Stimulated activated CD8-positive, alpha-beta memory T cell treated with anti-CD3 and anti-CD28 coated beads, Interleukin-4, amount 100 ng/mL, for 24 hours (primary cell): ENCODE results near the gene LRRC8D.
"Not testable (repeated sequence)": the region's sequence is repeated elsewhere in the genome, so short reads cannot be mapped to it uniquely, and the experiment has no call there.

ENCODE experiments used
- DNase-seq: peaks from one replicate; pipeline ENCODE4 v3.0.0-alpha.2; 2020; ENCODE audit warnings: low read depth

The LRRC8D gene

DNA sequence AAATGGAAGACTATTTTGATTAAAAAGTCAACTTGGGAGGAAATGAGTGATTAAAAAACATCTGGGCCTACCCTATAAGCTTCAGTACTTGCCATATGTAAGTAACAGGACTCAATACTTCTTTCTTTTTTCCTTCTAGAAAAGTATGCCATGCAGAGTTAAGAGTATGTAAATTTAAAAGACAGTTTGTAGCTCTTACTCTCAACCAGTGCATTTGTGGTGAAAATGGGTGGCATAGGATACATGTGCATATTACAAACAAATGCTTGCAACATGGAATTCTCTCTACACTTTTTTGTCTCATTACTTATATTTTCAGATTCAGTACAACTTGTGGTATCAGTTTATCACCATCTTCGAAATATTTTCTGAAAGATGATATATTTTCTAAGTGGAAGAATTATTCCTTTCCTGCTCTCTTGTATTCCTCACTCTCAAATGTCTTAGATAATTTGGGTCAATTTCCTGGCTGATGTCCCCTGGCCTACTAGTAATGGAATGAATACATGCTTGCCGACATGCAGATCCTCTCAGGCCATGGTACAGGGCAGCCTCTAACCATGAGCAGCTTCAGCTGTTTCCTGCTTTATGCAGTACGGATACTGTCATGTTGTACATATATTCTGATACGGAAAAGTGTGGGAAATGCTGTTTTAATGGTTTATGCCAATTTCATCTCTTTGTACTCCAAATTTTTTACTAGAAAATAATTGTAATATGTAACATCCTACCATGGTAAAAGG lies 92.7 kb downstream of the LRRC8D start:
- no peak for DNase-seq

DNA sequence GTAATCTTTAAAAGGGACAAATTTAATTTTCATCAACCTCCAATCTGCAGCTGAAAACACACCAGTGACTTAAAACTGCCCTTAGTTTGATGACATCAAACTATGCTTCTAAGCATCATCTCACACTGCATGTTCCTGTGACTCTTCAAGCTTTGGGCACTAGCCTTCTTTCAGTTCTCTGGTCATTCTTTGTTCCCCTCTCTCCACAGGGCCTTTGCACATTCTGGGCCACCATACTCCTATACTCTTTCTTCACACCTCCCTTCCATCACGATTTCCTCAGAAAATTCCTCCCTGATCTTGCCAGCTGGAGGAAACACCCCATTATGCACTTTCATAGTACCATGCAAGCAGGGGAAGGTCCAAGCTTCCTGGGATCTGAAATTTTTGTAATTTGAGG lies 96.5 kb downstream of the LRRC8D start:
- DNase-seq = no peak

DNA sequence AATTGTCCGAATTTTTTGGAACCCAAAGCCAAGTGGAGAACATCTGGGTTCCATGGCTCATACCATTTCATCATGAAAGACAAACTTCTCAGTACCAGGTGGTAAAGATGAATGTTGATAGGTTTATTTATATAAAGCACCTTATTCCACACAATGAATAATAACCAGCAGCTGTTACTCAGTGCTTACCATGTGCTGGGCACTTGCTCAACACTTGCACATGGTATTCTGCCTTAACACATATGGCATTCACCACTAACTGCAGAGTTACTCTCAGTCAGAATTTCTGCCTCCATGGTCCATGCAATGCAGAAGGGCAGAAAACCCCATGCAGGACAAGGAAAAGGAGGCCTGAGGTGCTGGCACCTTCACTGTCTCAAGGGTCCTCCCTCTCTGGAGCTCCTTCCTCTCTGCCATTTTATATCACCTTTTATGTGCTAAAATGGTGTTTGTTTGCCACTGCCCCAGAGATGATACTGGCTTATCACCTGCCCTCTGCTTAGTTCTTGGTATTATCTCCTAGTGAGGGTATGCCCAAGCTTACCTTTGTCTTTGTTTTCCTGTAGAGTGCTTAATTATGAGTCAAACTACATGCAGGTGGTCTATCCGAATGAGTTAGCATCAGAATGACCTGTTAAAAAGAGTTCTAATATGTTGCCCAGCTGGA lies 97.4 kb downstream of the LRRC8D start:
- DNase-seq = no peak

DNA sequence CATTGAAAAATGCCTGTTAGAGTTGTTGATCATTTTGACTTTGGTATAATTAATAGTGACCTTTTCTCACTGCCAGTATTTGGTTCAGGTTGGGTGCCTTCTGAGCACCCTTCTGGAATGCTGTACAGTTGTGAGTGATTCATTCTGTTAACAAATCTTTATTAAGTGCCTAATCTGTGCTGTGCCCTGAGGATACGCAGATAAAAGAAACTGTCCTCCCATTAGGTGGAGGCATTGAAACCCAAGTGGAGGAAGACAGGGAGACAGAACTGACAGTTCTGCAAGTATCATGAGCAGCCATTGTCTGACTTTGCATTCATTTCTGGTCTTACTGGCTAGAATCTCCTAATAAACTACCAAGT lies 97.9 kb downstream of the LRRC8D start:
- DNase-seq = no peak

DNA sequence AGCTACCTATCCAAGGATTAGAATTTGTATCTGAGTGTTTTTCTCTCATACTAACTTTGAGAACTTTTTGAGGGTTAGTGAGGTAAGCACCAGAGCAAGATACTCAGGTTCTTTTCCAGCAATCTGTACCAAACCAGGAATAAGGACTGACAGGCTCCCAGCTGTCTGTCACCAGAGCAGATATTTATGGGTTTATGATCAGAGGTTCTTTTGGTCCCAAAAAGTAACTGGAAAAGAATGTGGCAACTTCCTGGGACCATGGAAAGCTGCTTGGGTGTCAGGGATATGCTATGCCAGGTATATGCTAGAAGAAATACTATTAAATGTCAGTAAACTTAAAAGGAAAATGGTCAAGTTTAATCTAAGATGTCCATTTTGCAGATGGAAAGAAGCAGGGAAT lies 98.3 kb downstream of the LRRC8D start:
- no peak for DNase-seq

DNA sequence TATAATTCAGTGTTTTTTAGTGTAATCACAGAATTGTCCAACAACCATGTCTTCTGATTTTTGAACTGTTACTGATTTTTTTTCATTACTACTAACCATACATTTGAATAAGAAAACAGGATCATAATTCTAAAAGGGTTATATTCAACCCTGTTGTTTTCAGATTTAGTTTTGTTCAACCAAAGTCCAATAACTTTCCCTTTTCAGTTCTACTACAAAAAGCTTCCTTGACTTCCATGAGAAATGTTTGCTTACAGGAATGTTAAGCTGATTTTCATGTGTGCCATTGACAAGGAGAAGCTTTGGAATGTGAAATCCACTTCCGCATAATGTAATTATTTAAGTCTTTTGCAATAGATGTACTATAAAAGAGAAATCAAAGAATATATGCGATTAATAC lies 102.1 kb downstream of the LRRC8D start:
- DNase-seq = no peak

DNA sequence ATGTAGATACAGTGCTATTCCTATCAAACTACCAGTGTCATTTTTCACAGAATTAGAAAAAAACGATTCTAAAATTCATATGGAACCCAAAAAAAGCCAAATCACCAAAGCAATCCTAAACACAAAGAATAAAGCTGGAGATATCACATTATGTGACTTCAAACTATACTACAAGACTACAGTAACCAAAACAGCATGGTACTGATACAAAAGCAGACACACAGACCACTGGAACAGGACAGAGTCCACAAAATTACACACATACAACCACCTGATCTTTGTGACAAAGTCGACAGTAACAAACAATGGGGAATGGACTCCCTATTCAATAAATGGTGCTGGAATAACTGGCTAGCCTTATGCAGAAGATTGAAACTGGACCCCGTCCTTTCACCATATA lies 102.7 kb downstream of the LRRC8D start:
- DNase-seq = no peak

DNA sequence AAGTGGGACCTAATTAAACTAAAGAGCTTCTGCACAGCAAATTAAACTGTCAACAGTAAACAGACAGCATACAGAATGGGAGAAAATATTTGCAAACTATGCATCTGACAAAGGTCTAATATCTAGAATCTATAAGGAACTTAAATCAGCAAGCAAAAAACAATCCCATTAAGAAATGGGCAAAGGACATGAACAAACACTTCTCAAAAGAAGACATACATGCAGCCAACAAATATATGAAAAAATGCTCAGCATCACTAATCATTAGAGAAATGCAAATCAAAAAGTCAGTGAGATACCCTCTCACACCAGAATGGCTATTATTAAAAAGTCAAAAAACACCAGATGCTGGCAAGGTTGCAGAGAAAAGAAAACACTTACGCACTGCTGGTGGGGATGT lies 103.2 kb downstream of the LRRC8D start:
- not testable (repeated sequence) for DNase-seq

DNA sequence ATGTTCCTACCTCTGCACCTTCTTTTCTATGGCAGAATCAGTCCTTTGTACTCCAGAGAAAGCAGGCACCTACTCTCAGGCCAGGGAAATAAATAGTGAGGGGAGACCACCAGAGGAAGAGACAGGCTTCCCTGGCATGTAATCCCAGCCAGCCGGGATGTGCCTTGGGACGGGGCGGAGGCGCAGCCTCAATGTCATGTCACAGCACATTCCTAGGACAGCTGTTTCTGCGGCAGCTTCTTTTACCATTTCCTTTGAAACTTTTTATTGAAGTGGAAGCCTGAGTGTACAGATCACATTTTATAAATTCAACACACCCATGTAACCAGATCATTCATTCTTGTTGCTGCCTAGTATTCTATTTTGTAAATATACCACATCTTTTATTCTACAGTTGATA lies 106.2 kb downstream of the LRRC8D start:
- no peak for DNase-seq

DNA sequence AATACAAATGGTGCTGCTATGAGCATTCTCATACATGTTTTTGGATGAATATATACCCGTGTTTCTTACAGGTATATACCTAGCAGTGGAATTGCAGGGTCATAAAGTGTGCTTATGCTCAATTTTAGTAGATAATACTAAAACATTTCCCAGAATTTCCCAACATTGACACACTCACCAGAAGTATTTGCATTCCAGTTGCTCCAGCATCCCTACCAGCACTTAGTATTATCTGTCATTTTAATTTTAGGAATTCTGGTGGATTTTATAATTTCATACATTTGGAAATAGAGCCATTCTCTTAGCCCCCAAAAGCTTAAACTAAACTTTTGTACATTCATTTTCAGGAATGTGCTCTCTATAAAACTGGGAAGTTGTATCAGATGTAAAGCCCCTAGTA lies 106.6 kb downstream of the LRRC8D start:
- DNase-seq = no peak

DNA sequence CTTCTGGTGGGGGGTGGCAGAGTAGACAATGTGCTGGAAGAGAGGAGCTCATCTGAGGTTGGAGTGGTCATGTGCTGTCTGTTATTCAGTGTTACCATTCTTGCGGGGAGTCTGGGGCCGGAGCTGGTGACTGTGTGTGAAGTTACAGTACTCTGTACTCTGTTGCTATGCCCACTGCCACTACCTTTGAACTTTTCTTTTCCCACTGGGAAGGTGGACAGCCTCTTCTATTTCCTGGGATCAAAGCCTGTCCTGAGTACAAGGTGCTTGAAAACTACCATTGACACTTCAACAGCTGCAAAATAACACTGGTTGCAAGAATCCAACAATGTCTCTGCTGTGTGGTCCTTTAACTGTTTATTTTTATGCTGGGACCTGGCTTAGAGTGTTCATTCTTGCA lies 107.7 kb downstream of the LRRC8D start:
- DNase-seq = no peak

DNA sequence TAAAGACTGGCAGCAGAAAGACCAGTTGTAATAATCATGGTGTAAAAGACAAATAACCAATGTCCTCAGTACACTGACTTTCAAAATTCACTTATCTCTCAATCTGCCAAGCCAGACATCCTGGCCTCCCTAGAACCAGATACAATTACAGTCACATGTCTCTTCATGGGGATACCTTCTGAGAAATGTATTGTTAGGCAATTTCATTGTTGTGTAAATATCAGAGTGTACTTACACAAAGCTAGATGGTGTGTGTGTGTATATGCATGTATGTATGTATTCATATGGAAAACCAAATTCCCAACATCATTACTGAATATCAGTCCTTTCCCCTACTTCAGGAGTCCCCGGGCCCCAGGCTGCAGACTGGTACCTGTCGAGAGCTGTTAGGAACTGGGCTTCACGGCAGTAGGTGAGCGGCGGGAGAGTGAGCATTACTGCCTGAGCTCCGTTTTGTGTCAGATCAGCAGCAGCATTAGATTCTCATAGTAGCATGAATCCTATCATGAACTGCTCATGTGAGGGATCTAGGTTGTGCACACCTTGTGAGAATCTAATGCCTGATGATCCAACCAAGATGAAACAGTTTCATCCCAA lies 108.7 kb downstream of the LRRC8D start:
- DNase-seq = no peak

DNA sequence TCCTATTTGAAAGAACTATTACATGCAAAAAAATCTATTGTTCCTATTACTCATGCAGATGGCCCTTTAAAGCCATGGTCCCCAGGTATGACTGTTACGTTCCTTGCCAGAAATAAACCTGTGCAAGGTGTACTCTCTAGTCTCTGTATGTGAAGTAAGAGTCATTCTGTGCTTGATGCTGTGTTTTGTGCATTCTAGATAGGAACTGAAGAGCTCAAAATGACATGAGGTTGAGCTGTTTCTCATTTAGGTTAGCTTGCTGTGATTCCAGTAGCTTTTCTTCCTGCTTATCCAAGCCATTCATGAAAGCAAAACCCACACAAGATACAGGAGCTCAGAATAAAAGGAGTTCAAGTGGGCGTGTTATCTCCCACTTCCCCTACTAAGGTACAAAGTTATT lies 109.7 kb downstream of the LRRC8D start:
- DNase-seq = no peak

DNA sequence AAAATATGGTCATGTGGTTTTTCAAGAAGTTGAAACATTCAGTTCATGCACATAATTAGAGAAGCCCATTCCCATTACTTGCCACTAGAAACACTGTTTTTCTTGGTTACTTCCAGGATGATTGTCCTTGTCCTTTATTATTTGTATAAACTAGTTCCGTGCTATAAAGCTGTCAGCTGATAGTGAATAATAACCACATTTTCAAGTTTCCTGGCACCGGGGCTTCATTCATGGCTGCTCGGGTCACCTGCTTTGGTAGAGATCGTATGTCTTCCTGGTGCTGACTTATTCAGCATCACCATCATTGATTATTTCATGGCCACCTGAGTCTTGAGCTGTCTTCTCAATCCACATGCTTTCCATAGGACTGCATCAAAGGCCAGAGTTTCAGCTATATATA lies 111.1 kb downstream of the LRRC8D start:
- DNase-seq = no peak

DNA sequence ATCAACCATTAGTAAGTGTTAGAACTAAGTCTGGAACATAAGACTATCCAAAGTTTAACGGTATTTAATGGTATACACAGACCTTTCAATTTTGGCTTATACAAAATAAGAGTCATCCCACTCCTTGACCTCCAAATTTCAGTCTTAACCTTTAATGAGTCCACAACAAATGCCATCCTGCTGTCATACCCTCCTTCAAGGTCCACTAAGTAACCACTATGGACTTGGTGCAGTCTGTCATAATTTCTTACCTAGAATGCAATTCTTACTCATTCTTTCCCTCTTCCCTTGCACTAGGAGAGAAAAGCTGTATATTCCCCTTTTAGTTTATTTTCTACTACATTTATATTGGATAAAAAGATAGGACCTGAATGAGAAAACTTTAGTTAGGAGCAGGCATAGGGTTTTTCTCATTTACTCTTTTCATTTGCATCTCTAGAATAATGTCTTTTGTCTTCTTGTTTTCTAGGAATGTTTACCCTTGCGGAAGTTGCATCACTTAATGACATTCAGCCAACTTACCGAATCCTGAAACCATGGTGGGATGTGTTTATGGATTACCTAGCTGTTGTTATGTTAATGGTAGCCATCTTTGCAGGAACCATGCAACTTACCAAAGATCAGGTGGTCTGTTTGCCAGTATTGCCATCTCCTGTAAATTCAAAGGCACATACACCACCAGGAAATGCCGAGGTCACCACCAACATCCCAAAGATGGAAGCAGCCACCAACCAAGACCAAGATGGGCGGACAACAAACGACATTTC lies 111.9 kb downstream of the LRRC8D start:
- no peak for DNase-seq

DNA sequence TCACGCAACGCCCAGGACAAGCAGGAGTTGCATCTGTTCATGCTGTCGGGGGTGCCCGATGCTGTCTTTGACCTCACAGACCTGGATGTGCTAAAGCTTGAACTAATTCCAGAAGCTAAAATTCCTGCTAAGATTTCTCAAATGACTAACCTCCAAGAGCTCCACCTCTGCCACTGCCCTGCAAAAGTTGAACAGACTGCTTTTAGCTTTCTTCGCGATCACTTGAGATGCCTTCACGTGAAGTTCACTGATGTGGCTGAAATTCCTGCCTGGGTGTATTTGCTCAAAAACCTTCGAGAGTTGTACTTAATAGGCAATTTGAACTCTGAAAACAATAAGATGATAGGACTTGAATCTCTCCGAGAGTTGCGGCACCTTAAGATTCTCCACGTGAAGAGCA lies 113.6 kb downstream of the LRRC8D start:
- DNase-seq = no peak

DNA sequence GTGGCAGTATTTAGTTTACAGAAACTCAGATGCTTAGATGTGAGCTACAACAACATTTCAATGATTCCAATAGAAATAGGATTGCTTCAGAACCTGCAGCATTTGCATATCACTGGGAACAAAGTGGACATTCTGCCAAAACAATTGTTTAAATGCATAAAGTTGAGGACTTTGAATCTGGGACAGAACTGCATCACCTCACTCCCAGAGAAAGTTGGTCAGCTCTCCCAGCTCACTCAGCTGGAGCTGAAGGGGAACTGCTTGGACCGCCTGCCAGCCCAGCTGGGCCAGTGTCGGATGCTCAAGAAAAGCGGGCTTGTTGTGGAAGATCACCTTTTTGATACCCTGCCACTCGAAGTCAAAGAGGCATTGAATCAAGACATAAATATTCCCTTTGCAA lies 114.4 kb downstream of the LRRC8D start:
- no peak for DNase-seq

DNA sequence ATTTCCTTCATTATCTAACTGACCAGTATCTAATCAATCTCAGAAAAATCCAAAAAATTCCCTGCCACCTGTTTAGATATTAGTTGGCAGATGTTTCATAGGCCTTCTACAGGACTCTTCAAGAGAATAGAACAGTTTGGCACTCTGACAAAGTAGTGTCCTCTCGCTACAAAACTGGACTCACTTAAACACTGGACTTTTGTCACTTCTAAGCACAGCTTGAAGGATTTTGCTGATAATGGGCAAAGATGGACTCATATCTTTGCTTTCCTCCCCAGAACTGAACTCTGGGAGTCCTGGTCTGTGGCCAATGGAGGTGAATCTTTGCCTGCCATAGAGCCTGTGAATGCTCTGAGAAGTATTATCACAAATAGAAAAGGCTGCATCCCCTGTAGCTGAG lies 115.9 kb downstream of the LRRC8D start:
- DNase-seq = no peak

DNA sequence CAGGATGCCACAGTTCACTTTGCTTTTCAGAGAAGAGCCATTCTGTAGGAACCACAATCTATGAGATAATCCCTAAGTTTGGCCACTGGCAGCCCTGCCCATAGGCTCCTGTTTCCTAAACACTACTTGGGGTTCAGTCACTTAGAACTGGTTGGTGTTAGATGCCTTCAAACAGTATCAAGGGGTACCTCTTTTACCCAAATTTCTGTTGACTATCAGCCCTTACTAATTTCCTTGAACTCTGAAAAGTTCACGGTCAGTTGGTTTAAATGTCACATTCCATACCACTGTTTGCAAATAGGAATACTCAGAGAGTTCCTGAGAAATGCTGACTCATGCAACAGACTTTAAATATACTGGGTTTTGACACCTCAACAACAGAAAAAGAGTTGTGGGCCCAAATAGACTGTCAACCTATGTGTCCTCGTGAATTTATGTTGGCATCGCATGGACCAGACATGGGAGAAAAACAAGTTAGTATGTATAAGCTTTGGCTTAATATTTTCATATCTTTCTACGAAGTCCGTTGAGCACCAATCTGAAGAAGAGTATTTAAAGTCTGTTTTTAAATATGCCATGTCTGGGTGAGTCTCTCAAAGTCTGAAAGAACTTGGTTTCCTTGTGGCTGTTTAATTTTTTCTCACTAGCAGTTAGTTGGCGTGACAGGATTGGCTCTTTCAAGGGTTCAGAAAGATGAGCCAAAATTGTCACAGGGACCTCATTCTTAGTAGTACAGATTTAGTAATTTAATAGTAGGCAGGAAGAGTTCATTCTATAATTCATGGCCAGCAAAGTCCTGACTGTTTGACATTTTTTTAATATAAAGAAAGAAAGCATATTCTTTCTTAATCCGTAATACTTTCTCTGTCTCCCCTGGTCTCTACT lies 117.6 kb downstream of the LRRC8D start:
- no peak for DNase-seq

DNA sequence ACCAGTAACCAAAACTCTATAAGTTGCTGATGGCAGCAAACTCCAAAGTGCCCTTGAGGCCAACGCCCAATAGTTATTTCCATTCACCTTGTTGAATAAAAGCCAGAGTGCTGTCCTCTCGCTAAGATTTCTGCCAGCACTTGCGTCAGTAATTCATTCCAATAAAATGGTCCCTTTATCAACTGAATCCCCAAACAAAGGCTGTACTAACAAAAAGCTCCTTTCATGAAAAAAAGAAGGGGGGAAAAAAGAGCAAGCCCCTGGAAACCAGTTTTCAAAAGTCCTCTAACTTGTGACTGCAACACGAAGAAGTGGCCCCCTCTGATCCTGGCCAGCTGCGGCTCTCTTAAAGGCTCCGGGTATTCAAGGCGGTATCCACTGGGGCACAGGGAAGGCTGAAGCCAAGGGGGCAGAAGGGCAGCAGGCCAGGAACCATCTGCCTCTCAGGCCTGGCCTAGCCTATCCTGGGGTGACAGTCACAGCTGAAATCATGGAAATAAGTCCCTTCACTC lies 118.3 kb downstream of the LRRC8D start:
- no peak for DNase-seq

DNA sequence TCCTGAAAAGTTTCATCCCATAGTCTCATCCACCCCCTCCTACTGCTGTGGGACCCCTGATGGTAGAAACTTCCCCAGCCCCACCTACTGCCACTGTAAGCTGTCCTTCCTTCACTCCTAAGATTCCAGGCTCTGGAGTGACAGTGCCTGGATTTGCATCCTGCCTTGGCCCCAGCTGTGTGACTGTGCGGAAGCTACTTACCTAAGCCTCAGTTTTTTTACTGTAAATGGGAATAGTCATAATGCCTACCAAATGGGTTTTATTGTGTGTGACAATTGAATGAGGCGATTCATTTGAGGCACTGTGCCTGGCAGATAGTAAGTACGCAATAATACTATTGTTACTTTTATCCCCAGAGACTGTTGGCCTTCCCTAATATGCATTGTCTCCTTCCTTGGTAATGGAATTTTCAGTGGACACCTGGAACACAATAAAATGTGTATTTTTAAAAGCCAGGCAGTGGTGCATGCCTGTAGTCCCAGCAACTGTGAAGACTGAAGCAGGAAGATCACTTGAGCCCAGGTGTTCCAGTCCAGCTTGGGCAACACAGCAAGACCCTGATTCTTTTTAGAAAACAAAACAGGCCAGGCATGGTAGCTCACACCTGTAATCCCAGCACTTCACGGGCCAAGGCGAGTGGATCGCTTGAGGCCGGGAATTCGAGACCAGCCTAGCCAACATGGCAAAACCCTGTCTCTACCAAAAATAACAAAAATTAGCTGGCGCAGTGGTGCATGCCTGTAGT lies 119.0 kb downstream of the LRRC8D start:
- DNase-seq = no peak
